GM23338 (cell line): ENCODE results near the gene ERC1. TPM values are rescaled to one million over a fixed set of nuclear protein-coding genes. Genes with fewer than 3 reads are reported as not detected.

ENCODE experiments used
- ATAC-seq: fragments of 200-7000 bp; cut with Tn5 transposase; 3 replicates; pipeline ENCODE4 v1.9.1; 2020
- DNase-seq: peaks from one replicate; pipeline ENCODE4 v3.0.0-alpha.2; 2015; ENCODE audit warnings: low spot score
- H2AFZ ChIP-seq: fragments of 200-600 bp; sonication (generic); 2 replicates; pipeline ENCODE4 v1.8.0; 2016; ENCODE audit warnings: antibody characterized with exemption, mild to moderate bottlenecking, moderate library complexity
- H3F3A ChIP-seq: fragments of 200-600 bp; sonication (generic); replicated peaks from 2 replicates; pipeline ENCODE4 v1.8.0; 2017; ENCODE audit warnings: antibody characterized with exemption, mixed run types, low read depth
- H3K27ac ChIP-seq: fragments of 200-600 bp; sonication (generic); 2 replicates; pipeline ENCODE4 v1.6.1; 2016; ENCODE audit warnings: low read depth
- H3K27me3 ChIP-seq: fragments of 200-600 bp; sonication (generic); 2 replicates; pipeline ENCODE4 v1.8.0; 2016; ENCODE audit warnings: mild to moderate bottlenecking, mixed run types, moderate library complexity; ENCODE audit not compliant: insufficient read depth
- H3K36me3 ChIP-seq: fragments of 200-600 bp; sonication (generic); 2 replicates; pipeline ENCODE4 v1.8.0; 2016; ENCODE audit warnings: mild to moderate bottlenecking; ENCODE audit not compliant: insufficient read depth
- H3K4me1 ChIP-seq: fragments of 200-600 bp; sonication (generic); 2 replicates; pipeline ENCODE4 v1.8.0; 2016; ENCODE audit warnings: mild to moderate bottlenecking, moderate library complexity; ENCODE audit not compliant: insufficient read depth
- H3K4me2 ChIP-seq: fragments of 200-600 bp; sonication (generic); 2 replicates; pipeline ENCODE4 v1.7.1; 2017; ENCODE audit warnings: mixed run types
- H3K4me3 ChIP-seq: fragments of 200-600 bp; sonication (generic); 2 replicates; pipeline ENCODE4 v1.6.1; 2016; ENCODE audit warnings: mixed run types
- H3K79me2 ChIP-seq: fragments of 200-600 bp; sonication (generic); replicated peaks from 2 replicates; pipeline ENCODE4 v1.8.0; 2017; ENCODE audit warnings: mild to moderate bottlenecking; ENCODE audit not compliant: insufficient read depth
- H3K9me2 ChIP-seq: fragments of 200-600 bp; sonication (generic); 2 replicates; pipeline ENCODE4 v1.8.0; 2017; ENCODE audit not compliant: insufficient read depth
- H4K20me1 ChIP-seq: fragments of 200-600 bp; sonication (generic); replicated peaks from 2 replicates; pipeline ENCODE4 v1.8.0; 2017; ENCODE audit warnings: mild to moderate bottlenecking; ENCODE audit not compliant: insufficient read depth
- H3K27ac Mint-ChIP-seq: 2 replicates; pipeline ENCODE4 v1.8.0; 2020; ENCODE audit warnings: inconsistent platforms, mild to moderate bottlenecking, moderate library complexity, mixed read lengths
- H3K27me3 Mint-ChIP-seq: 3 replicates; pipeline ENCODE4 v1.8.0; 2022; ENCODE audit warnings: low read depth, mild to moderate bottlenecking, moderate library complexity, mixed read lengths, inconsistent platforms; ENCODE audit not compliant: insufficient read depth, poor library complexity
- H3K36me3 Mint-ChIP-seq: 3 replicates; pipeline ENCODE4 v1.8.0; 2021; ENCODE audit warnings: low read depth, mild to moderate bottlenecking, inconsistent platforms, moderate library complexity, mixed read lengths
- H3K4me1 Mint-ChIP-seq: 3 replicates; pipeline ENCODE4 v1.8.0; 2020; ENCODE audit warnings: mild to moderate bottlenecking, inconsistent platforms, mixed read lengths
- H3K4me3 Mint-ChIP-seq: 3 replicates; pipeline ENCODE4 v1.8.0; 2021; ENCODE audit warnings: moderate library complexity, mild to moderate bottlenecking, inconsistent platforms, mixed read lengths
- H3K9me3 Mint-ChIP-seq: 3 replicates; pipeline ENCODE4 v1.8.0; 2020; ENCODE audit warnings: moderate library complexity, mild to moderate bottlenecking, inconsistent platforms, mixed read lengths
- CREB1 ChIP-seq: fragments of 250-450 bp; sonication (Bioruptor Pico); IDR thresholded peaks from 2 replicates; pipeline ENCODE4 v1.5.0; 2020; ENCODE audit warnings: low read depth, mild to moderate bottlenecking, moderate library complexity
- EZH2 ChIP-seq: fragments of 200-600 bp; sonication (generic); IDR thresholded peaks from one replicate; pipeline ENCODE4 v1.8.0; 2017; ENCODE audit warnings: antibody characterized with exemption, mild to moderate bottlenecking, low read depth; ENCODE audit not compliant: unreplicated experiment
- EZH2phosphoT487 ChIP-seq: fragments of 200-600 bp; sonication (generic); IDR thresholded peaks from one replicate; pipeline ENCODE4 v1.8.1; 2018; ENCODE audit warnings: antibody characterized with exemption; ENCODE audit not compliant: unreplicated experiment
- JUNB ChIP-seq: IDR thresholded peaks from one replicate; pipeline ENCODE4 v1.6.1; 2016; ENCODE audit warnings: antibody characterized with exemption; ENCODE audit not compliant: unreplicated experiment
- NANOG ChIP-seq: IDR thresholded peaks from 2 replicates; pipeline ENCODE4 v1.6.1; 2016; ENCODE audit warnings: antibody characterized with exemption, borderline replicate concordance
- POLR2AphosphoS5 ChIP-seq: IDR thresholded peaks from 2 replicates; pipeline ENCODE4 v1.6.1; 2016; ENCODE audit warnings: antibody characterized with exemption, low read depth
- STAT1 ChIP-seq: IDR thresholded peaks from one replicate; pipeline ENCODE4 v1.6.1; 2016; ENCODE audit warnings: antibody characterized with exemption; ENCODE audit not compliant: unreplicated experiment
- ZNF331 ChIP-seq: fragments of 250-450 bp; sonication (Bioruptor Pico); IDR thresholded peaks from 2 replicates; pipeline ENCODE4 v1.5.0; 2020; ENCODE audit warnings: low read depth, mild to moderate bottlenecking, moderate library complexity
- polyA plus RNA-seq: library from polyadenylated mRNA; unstranded; fragments of >200 nt; fragmentation: Nextera tagmentation; extraction: Ambion mirVana; gene quantifications from 2 replicates; pipeline ENCODE4 v1.2.1, GENCODE V29; 2016
- total RNA-seq: library from RNA; depleted of rRNA; stranded (reverse); fragments of >200 nt; shearing (Covaris generic); gene quantifications from 2 replicates; pipeline ENCODE4 v1.2.3, GENCODE V29; 2014
- TF ChIP-seq, protein P1 (sequence below): IDR thresholded peaks from one replicate; pipeline ENCODE4 v1.6.1; 2018; ENCODE audit warnings: antibody characterized with exemption; ENCODE audit not compliant: unreplicated experiment
- TF ChIP-seq, protein P2 (sequence below), 2 experiments: fragments of 200-600 bp in 1 of 2; sonication (generic) in 1 of 2; conservative IDR thresholded peaks; 2 replicates each; pipeline versions ENCODE4 v1.5.1 to v1.6.1; 2016 to 2017; ENCODE audit warnings: antibody characterized with exemption in 2 of 2, low read depth in 2 of 2, mild to moderate bottlenecking in 2 of 2, moderate library complexity in 1 of 2
- TF ChIP-seq, protein P3 (sequence below): IDR thresholded peaks from 2 replicates; pipeline ENCODE4 v1.6.1; 2016; ENCODE audit warnings: antibody characterized with exemption
- TF ChIP-seq, protein P4 (sequence below): fragments of 250-450 bp; sonication (Bioruptor Pico); IDR thresholded peaks from 2 replicates; pipeline ENCODE4 v1.5.0; 2020; ENCODE audit warnings: mild to moderate bottlenecking, moderate library complexity

The ERC1 gene
- total and polyA plus RNA-seq, 2 experiments from 2014 or later: 28.1 to 35.3 TPM

DNA sequence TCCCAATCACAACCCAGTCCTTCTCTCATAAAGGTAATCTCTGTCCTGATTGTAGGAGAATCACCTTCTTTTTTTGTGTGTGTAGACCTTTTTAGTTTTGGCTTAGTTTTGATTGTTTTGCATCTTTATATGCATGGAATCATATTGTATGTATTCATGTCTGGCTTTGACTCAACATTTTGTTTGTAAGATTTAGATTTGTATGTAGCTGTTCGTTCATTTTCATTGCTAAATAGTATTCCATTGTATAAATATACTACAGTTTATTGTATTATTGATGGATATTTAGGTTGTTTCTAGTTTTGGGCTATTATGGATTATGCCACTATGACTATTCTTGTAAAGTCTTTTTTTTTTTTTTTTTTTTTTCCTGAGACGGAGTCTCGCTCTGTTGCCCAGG, 10.5 kb downstream of the ERC1 start:
- TF ChIP-seq, protein P1, sequence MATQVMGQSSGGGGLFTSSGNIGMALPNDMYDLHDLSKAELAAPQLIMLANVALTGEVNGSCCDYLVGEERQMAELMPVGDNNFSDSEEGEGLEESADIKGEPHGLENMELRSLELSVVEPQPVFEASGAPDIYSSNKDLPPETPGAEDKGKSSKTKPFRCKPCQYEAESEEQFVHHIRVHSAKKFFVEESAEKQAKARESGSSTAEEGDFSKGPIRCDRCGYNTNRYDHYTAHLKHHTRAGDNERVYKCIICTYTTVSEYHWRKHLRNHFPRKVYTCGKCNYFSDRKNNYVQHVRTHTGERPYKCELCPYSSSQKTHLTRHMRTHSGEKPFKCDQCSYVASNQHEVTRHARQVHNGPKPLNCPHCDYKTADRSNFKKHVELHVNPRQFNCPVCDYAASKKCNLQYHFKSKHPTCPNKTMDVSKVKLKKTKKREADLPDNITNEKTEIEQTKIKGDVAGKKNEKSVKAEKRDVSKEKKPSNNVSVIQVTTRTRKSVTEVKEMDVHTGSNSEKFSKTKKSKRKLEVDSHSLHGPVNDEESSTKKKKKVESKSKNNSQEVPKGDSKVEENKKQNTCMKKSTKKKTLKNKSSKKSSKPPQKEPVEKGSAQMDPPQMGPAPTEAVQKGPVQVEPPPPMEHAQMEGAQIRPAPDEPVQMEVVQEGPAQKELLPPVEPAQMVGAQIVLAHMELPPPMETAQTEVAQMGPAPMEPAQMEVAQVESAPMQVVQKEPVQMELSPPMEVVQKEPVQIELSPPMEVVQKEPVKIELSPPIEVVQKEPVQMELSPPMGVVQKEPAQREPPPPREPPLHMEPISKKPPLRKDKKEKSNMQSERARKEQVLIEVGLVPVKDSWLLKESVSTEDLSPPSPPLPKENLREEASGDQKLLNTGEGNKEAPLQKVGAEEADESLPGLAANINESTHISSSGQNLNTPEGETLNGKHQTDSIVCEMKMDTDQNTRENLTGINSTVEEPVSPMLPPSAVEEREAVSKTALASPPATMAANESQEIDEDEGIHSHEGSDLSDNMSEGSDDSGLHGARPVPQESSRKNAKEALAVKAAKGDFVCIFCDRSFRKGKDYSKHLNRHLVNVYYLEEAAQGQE: no peak
- TF ChIP-seq, protein P2, sequence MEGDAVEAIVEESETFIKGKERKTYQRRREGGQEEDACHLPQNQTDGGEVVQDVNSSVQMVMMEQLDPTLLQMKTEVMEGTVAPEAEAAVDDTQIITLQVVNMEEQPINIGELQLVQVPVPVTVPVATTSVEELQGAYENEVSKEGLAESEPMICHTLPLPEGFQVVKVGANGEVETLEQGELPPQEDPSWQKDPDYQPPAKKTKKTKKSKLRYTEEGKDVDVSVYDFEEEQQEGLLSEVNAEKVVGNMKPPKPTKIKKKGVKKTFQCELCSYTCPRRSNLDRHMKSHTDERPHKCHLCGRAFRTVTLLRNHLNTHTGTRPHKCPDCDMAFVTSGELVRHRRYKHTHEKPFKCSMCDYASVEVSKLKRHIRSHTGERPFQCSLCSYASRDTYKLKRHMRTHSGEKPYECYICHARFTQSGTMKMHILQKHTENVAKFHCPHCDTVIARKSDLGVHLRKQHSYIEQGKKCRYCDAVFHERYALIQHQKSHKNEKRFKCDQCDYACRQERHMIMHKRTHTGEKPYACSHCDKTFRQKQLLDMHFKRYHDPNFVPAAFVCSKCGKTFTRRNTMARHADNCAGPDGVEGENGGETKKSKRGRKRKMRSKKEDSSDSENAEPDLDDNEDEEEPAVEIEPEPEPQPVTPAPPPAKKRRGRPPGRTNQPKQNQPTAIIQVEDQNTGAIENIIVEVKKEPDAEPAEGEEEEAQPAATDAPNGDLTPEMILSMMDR (conservative IDR thresholded peaks at IDR 0.05; ENCODE audit: low read depth in 2 of 2): no peak
- TF ChIP-seq ZNF331 (CRISPR knock-in tag): no peak
- no peak for TF ChIP-seq POLR2AphosphoS5
- TF ChIP-seq NANOG: no peak
- TF ChIP-seq CREB1: no peak
- TF ChIP-seq, protein P3, sequence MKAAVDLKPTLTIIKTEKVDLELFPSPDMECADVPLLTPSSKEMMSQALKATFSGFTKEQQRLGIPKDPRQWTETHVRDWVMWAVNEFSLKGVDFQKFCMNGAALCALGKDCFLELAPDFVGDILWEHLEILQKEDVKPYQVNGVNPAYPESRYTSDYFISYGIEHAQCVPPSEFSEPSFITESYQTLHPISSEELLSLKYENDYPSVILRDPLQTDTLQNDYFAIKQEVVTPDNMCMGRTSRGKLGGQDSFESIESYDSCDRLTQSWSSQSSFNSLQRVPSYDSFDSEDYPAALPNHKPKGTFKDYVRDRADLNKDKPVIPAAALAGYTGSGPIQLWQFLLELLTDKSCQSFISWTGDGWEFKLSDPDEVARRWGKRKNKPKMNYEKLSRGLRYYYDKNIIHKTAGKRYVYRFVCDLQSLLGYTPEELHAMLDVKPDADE: no peak
- TF ChIP-seq, protein P4, sequence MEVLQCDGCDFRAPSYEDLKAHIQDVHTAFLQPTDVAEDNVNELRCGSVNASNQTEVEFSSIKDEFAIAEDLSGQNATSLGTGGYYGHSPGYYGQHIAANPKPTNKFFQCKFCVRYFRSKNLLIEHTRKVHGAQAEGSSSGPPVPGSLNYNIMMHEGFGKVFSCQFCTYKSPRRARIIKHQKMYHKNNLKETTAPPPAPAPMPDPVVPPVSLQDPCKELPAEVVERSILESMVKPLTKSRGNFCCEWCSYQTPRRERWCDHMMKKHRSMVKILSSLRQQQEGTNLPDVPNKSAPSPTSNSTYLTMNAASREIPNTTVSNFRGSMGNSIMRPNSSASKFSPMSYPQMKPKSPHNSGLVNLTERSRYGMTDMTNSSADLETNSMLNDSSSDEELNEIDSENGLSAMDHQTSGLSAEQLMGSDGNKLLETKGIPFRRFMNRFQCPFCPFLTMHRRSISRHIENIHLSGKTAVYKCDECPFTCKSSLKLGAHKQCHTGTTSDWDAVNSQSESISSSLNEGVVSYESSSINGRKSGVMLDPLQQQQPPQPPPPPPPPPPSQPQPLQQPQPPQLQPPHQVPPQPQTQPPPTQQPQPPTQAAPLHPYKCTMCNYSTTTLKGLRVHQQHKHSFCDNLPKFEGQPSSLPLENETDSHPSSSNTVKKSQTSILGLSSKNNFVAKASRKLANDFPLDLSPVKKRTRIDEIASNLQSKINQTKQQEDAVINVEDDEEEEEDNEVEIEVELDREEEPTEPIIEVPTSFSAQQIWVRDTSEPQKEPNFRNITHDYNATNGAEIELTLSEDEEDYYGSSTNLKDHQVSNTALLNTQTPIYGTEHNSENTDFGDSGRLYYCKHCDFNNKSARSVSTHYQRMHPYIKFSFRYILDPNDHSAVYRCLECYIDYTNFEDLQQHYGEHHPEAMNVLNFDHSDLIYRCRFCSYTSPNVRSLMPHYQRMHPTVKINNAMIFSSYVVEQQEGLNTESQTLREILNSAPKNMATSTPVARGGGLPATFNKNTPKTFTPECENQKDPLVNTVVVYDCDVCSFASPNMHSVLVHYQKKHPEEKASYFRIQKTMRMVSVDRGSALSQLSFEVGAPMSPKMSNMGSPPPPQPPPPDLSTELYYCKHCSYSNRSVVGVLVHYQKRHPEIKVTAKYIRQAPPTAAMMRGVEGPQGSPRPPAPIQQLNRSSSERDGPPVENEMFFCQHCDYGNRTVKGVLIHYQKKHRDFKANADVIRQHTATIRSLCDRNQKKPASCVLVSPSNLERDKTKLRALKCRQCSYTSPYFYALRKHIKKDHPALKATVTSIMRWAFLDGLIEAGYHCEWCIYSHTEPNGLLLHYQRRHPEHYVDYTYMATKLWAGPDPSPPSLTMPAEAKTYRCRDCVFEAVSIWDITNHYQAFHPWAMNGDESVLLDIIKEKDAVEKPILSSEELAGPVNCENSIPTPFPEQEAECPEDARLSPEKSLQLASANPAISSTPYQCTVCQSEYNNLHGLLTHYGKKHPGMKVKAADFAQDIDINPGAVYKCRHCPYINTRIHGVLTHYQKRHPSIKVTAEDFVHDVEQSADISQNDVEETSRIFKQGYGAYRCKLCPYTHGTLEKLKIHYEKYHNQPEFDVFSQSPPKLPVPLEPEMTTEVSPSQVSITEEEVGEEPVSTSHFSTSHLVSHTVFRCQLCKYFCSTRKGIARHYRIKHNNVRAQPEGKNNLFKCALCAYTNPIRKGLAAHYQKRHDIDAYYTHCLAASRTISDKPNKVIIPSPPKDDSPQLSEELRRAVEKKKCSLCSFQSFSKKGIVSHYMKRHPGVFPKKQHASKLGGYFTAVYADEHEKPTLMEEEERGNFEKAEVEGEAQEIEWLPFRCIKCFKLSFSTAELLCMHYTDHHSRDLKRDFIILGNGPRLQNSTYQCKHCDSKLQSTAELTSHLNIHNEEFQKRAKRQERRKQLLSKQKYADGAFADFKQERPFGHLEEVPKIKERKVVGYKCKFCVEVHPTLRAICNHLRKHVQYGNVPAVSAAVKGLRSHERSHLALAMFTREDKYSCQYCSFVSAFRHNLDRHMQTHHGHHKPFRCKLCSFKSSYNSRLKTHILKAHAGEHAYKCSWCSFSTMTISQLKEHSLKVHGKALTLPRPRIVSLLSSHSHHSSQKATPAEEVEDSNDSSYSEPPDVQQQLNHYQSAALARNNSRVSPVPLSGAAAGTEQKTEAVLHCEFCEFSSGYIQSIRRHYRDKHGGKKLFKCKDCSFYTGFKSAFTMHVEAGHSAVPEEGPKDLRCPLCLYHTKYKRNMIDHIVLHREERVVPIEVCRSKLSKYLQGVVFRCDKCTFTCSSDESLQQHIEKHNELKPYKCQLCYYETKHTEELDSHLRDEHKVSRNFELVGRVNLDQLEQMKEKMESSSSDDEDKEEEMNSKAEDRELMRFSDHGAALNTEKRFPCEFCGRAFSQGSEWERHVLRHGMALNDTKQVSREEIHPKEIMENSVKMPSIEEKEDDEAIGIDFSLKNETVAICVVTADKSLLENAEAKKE: no peak
- no peak for TF ChIP-seq EZH2phosphoT487
- TF ChIP-seq EZH2: no peak
- no peak for TF ChIP-seq JUNB
- TF ChIP-seq STAT1: no peak
- DNase-seq (no peak), ATAC-seq (no peak)
- Mint-ChIP-seq H3K4me1 (peaks cover 8% of the 10 kb centered on the region), H3K9me3 (no peaks in the 10 kb centered on the region), H3K4me3 (no peak overlapping the region), H3K36me3 (peaks cover 6% of the 10 kb centered on the region; the same call in 2 of the 3 replicates), H3K27ac (no peak overlapping the region), H3K27me3 (peaks cover 2% of the 10 kb centered on the region)
- Histone ChIP-seq H3K27ac (no peak overlapping the region), H3K79me2 (peaks cover 99% of the 10 kb centered on the region), H3K36me3 (no peaks in the 10 kb centered on the region), H3K4me2 (no peak overlapping the region), H3K27me3 (no peaks in the 10 kb centered on the region), H3F3A (no peaks in the 10 kb centered on the region), H3K4me1 (peaks cover 4% of the 10 kb centered on the region; the same call in 1 of the 2 replicates), H4K20me1 (peaks cover 19% of the 10 kb centered on the region), H3K9me2 (no peaks in the 10 kb centered on the region), H2AFZ (no peak overlapping the region), H3K4me3 (no peak overlapping the region)
